Measurements from ENCODE around the gene FAM171A1. TPM values are rescaled to one million over a fixed set of nuclear protein-coding genes. Genes with fewer than 3 reads are reported as not detected.
"Not testable (repeated sequence)": the region's sequence is repeated elsewhere in the genome, so short reads cannot be mapped to it uniquely, and the experiment has no call there.

FAM171A1 gene
- total RNA-seq, 2 donors from 2014 or later, result 0.24 to 0.47 TPM

GRCh38 chr10:15346440-15347141 is 24.5 kb downstream of the FAM171A1 start:
- H3K9me3 Mint-ChIP-seq, result no peaks in the 10 kb centered on the region
- no peaks in the 10 kb centered on the region for H3K36me3 Mint-ChIP-seq
- H3K4me1 Mint-ChIP-seq (ENCODE audit: low read depth in 2 of 2), result no peaks in the 10 kb centered on the region
- no peak for DNase-seq (ENCODE audit: low spot score)
- no peak for ATAC-seq
- H3K27ac Mint-ChIP-seq, result no peak overlapping the region
- no peak overlapping the region for H3K4me3 Mint-ChIP-seq
- peaks cover 28 to 29% of the 10 kb centered on the region in 2 donors for H3K27me3 Mint-ChIP-seq

GRCh38 chr10:15345450-15345849 is 25.6 kb downstream of the FAM171A1 start:
- Mint-ChIP-seq H3K4me3 (no peak overlapping the region), H3K4me1 (ENCODE audit: low read depth in 2 of 2) (no peaks in the 10 kb centered on the region), H3K9me3 (no peaks in the 10 kb centered on the region), H3K27me3 (peaks cover 18 to 26% of the 10 kb centered on the region in 2 donors), H3K36me3 (no peaks in the 10 kb centered on the region), H3K27ac (no peak overlapping the region)
- peak; percentile 25 to 59 for ATAC-seq
- no peak for DNase-seq (ENCODE audit: low spot score)

- Mint-ChIP-seq H3K27ac (no peak overlapping the region), H3K9me3 (no peaks in the 10 kb centered on the region), H3K4me1 (ENCODE audit: low read depth in 2 of 2) (no peaks in the 10 kb centered on the region), H3K27me3 (peaks cover 17 to 27% of the 10 kb centered on the region in 2 donors), H3K36me3 (no peaks in the 10 kb centered on the region), H3K4me3 (no peak overlapping the region)
- no peak for DNase-seq (ENCODE audit: low spot score)
- ATAC-seq, result no peak
Measured at GRCh38 chr10:15344876-15345285, 26.2 kb downstream of the FAM171A1 start.

- ATAC-seq (no peak), DNase-seq (ENCODE audit: low spot score) (no peak)
- Mint-ChIP-seq H3K9me3 (no peaks in the 10 kb centered on the region), H3K27me3 (peaks cover 16 to 24% of the 10 kb centered on the region in 2 donors), H3K4me3 (no peak overlapping the region), H3K27ac (no peak overlapping the region), H3K36me3 (no peaks in the 10 kb centered on the region), H3K4me1 (ENCODE audit: low read depth in 2 of 2) (no peaks in the 10 kb centered on the region)
Measured at GRCh38 chr10:15344256-15344875, 26.7 kb downstream of the FAM171A1 start.

GRCh38 chr10:15342970-15343369 is 28.1 kb downstream of the FAM171A1 start:
- no peak for DNase-seq (ENCODE audit: low spot score)

GRCh38 chr10:15341502-15342128 is 29.5 kb downstream of the FAM171A1 start:
- Mint-ChIP-seq H3K4me3 (no peak overlapping the region), H3K27ac (no peak overlapping the region), H3K36me3 (no peaks in the 10 kb centered on the region), H3K4me1 (ENCODE audit: low read depth in 2 of 2) (no peaks in the 10 kb centered on the region), H3K27me3 (peaks cover 21 to 30% of the 10 kb centered on the region in 2 donors), H3K9me3 (no peaks in the 10 kb centered on the region)
- no peak for DNase-seq (ENCODE audit: low spot score)
- no peak for ATAC-seq

More at GRCh38 chr10:15342970-15343369, 28.1 kb downstream of the FAM171A1 start:
- Mint-ChIP-seq H3K27me3 (peaks cover 17 to 26% of the 10 kb centered on the region in 2 donors), H3K4me1 (ENCODE audit: low read depth in 2 of 2) (no peaks in the 10 kb centered on the region), H3K27ac (no peak overlapping the region), H3K4me3 (no peak overlapping the region), H3K36me3 (no peaks in the 10 kb centered on the region), H3K9me3 (no peaks in the 10 kb centered on the region)
- no peak for ATAC-seq

GRCh38 chr10:15339892-15340291 is 31.2 kb downstream of the FAM171A1 start:
- Mint-ChIP-seq H3K4me3 (no peak overlapping the region), H3K27me3 (peaks cover 19 to 21% of the 10 kb centered on the region in 2 donors)

GRCh38 chr10:15337441-15337923 is 33.6 kb downstream of the FAM171A1 start:
- not testable (repeated sequence) for H3K4me3 Mint-ChIP-seq; H3K36me3 Mint-ChIP-seq; H3K9me3 Mint-ChIP-seq; H3K4me1 Mint-ChIP-seq (ENCODE audit: low read depth in 2 of 2); ATAC-seq; DNase-seq (ENCODE audit: low spot score); H3K27ac Mint-ChIP-seq
- peaks cover 16% of the 10 kb centered on the region in 2 donors for H3K27me3 Mint-ChIP-seq

More at GRCh38 chr10:15339892-15340291, 31.2 kb downstream of the FAM171A1 start:
- H3K9me3 Mint-ChIP-seq, result no peaks in the 10 kb centered on the region
- no peaks in the 10 kb centered on the region for H3K36me3 Mint-ChIP-seq
- no peaks in the 10 kb centered on the region for H3K4me1 Mint-ChIP-seq (ENCODE audit: low read depth in 2 of 2)
- DNase-seq (ENCODE audit: low spot score), result no peak
- no peak for ATAC-seq
- no peak overlapping the region for H3K27ac Mint-ChIP-seq

GRCh38 chr10:15336211-15336610 is 34.9 kb downstream of the FAM171A1 start:
- no peaks in the 10 kb centered on the region for H3K4me1 Mint-ChIP-seq (ENCODE audit: low read depth in 2 of 2)
- H3K9me3 Mint-ChIP-seq, result no peaks in the 10 kb centered on the region

GRCh38 chr10:15335508-15335907 is 35.6 kb downstream of the FAM171A1 start:
- no peak for ATAC-seq
- H3K36me3 Mint-ChIP-seq, result no peaks in the 10 kb centered on the region
- no peaks in the 10 kb centered on the region for H3K4me1 Mint-ChIP-seq (ENCODE audit: low read depth in 2 of 2)
- H3K9me3 Mint-ChIP-seq, result no peaks in the 10 kb centered on the region
- no peak for DNase-seq (ENCODE audit: low spot score)
- H3K4me3 Mint-ChIP-seq, result no peak overlapping the region
- no peak overlapping the region for H3K27ac Mint-ChIP-seq
- peaks cover 12 to 16% of the 10 kb centered on the region in 2 donors for H3K27me3 Mint-ChIP-seq

More at GRCh38 chr10:15336211-15336610, 34.9 kb downstream of the FAM171A1 start:
- no peak overlapping the region for H3K4me3 Mint-ChIP-seq
- DNase-seq (ENCODE audit: low spot score) (no peak), ATAC-seq (no peak)
- H3K36me3 Mint-ChIP-seq, result no peaks in the 10 kb centered on the region
- H3K27ac Mint-ChIP-seq, result no peak overlapping the region
- peaks cover 13 to 16% of the 10 kb centered on the region in 2 donors for H3K27me3 Mint-ChIP-seq

- Mint-ChIP-seq H3K36me3 (no peaks in the 10 kb centered on the region), H3K27ac (no peak overlapping the region), H3K9me3 (no peaks in the 10 kb centered on the region)
Measured at GRCh38 chr10:15334650-15335323, 36.3 kb downstream of the FAM171A1 start.

GRCh38 chr10:15333909-15334649 is 37.0 kb downstream of the FAM171A1 start:
- H3K9me3 Mint-ChIP-seq, result no peaks in the 10 kb centered on the region
- H3K4me3 Mint-ChIP-seq, result no peak overlapping the region
- DNase-seq (ENCODE audit: low spot score), result no peak
- peaks cover 7 to 10% of the 10 kb centered on the region in 2 donors for H3K27me3 Mint-ChIP-seq
- H3K27ac Mint-ChIP-seq, result no peak overlapping the region
- no peak for ATAC-seq
- H3K4me1 Mint-ChIP-seq (ENCODE audit: low read depth in 2 of 2), result no peaks in the 10 kb centered on the region
- no peaks in the 10 kb centered on the region for H3K36me3 Mint-ChIP-seq

More at GRCh38 chr10:15334650-15335323, 36.3 kb downstream of the FAM171A1 start:
- Mint-ChIP-seq H3K4me1 (ENCODE audit: low read depth in 2 of 2) (no peaks in the 10 kb centered on the region), H3K27me3 (peaks cover 10 to 16% of the 10 kb centered on the region in 2 donors), H3K4me3 (no peak overlapping the region)
- ATAC-seq (no peak), DNase-seq (ENCODE audit: low spot score) (no peak)

- not testable (repeated sequence) for H3K27me3 Mint-ChIP-seq; H3K9me3 Mint-ChIP-seq; ATAC-seq; H3K27ac Mint-ChIP-seq; H3K36me3 Mint-ChIP-seq; H3K4me1 Mint-ChIP-seq (ENCODE audit: low read depth in 2 of 2); DNase-seq (ENCODE audit: low spot score); H3K4me3 Mint-ChIP-seq
Measured at GRCh38 chr10:15333181-15333580, 37.9 kb downstream of the FAM171A1 start.
